Activated CD4-positive, alpha-beta T cell treated with anti-CD3 and anti-CD28 coated beads, Interleukin-2, amount 50 U/mL, for 1 hour (primary cell): ENCODE results near the gene NUDT2.

Experiments
- DNase-seq: peaks from one replicate; pipeline ENCODE4 v3.0.0-alpha.2; 2020

Gene NUDT2

DNA sequence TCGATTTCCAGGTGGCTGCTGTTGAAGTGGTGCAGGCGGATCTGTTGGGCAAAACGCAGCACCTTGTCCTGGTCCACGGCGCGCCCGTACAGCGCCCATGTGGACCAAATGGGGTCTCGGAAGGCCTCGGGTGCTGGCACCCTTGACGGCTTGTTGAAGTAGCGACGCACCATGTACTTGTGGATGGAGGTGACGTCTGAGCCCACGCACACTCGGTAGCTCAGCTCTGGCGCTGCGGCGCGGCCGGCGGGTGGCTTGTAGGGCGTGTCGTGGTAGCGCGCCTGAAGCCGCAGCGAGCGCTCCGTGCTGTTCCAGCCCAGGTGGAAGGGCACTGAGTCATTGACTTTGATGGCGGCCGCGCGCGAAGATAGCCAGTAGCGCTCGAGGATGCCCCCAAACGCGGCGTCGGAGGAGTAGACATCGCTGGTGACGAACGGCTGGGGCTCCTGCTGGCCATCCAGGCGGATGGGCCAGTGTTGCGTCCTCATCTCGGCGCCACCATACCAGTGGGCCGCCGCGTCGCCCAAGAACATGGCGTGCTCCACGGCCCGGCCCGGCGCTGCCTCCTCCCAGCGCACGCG lies 42.6 kb downstream of the NUDT2 start:
- DNase-seq, result no peak

DNA sequence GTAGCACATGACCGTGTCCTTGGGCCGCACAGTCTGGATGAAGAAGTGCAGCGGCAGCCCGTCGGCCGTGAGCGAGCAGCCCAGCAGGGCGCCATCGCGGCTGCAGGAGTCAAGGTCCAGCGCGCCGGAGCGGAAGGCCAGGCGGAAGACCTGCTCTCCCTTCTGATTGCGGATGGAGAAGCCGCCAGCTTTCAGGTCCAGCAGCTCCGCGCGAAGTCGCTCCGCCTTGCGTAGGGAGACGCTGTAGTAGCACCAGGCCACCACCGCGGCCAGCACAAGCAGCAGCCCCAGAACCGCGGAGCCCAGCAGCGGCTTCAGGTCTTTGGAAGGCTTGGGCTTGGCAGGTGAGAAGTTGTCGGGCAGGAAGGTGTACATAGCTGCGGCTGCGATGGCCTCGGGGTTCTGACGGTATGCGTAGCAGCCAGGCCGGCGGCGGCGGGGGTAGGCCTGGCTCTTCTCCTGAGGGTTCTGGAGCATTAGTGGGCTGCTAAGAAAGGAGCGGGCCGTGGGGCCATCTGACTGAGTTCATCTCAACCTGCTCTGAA lies 43.2 kb downstream of the NUDT2 start:
- DNase-seq, result no peak

DNA sequence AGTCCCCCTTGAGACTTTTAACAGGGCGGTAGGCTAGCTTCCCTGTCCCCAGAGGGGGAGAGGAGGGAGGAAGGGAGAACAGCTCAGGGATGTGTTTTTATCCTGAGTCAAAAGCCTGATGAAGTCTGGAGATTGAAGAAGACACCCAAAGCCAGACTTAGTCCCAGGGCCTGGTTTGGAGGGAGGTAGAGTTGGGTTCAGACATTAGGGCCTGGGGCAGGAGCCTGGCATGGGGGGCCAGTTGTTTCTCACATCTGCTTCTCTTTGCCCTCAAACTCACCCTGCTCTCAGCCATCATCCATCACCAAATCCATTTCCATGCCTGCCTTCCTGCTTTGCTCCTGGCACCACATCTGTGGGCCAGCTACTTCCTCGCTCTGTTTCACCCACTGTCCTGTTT lies 44.4 kb downstream of the NUDT2 start:
- no peak for DNase-seq

DNA sequence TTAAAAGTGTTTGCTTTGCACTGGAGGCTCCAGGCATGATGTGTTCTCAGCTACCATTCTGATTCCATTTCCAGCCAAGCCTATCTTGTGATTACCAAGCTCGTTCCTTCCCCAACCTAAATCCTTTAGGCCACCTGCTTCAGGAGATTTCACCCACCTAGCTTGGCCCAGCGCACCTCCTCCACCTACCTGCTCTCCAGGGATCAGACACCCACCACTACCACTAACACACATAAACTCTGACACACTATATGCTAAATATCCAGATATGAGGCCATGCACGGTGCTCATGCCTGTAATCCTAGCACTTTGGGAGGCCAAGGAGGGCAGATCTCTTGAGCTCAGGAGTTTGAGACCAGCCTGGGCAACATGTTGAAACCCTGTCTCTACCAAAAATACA lies 45.0 kb downstream of the NUDT2 start:
- DNase-seq, result no peak

DNA sequence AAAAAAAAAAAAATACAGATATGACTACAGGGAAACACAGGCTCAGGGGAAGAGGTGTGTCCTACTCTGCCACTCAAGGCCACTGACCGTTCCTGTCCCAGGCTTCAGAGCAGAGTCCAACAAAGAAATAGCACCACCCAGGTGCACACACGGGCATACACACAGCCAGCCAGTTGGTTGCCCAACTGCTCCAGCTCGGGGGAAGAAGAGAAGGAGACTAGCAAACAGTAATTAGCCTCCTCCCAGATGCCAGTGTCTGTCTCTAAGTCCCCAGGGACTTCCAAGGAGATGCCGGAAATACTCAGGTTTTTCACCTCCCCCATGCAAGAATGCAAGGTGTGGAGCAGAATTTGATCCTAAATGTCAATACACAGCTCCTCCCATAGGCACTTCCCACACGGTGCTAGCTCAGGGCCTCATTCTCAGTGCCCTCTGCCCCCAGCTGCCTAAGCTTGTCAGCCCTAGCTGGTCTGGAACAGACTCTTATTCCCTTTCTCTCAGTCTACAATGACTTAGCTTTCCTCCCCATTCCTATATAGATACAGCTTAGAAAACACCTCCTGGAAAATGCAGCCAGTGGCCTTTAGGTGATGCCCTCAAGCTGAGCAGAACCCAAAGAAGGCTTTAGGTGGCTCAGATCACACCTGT lies 45.7 kb downstream of the NUDT2 start:
- DNase-seq, result no peak

DNA sequence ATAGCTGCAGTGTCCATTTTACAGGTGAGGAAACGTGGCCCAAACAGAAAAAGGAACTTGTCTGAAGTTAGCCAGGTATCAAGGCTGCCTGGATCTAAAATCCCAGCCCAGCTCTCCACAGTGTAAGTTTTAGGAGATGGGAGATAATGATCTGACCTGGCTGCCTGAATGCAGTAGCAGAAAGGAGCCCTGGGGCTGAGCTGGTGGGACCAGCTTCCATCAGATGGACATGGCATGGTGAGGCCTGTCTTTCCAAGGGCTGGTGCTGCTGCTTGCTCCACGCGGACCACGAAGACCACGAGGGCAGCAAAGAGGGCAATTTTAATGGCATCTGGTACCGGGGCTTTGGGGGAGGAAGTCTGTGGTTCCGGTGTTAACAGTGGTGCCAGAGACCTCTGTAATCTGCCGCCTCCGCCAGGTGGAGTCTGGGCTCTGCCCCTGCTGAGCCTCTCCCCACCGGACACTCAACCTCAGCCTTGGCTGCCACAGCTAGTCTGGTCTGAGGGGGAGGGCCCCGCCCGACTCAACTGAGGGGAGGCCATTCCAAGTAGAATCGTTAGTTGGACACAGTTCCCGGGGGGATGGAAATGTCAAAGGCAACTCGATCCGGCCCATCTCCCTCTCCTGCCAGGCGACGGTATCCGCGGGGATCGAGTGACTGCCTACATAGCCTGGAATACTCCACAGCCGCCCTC lies 46.7 kb downstream of the NUDT2 start:
- DNase-seq, result peak; percentile 45

DNA sequence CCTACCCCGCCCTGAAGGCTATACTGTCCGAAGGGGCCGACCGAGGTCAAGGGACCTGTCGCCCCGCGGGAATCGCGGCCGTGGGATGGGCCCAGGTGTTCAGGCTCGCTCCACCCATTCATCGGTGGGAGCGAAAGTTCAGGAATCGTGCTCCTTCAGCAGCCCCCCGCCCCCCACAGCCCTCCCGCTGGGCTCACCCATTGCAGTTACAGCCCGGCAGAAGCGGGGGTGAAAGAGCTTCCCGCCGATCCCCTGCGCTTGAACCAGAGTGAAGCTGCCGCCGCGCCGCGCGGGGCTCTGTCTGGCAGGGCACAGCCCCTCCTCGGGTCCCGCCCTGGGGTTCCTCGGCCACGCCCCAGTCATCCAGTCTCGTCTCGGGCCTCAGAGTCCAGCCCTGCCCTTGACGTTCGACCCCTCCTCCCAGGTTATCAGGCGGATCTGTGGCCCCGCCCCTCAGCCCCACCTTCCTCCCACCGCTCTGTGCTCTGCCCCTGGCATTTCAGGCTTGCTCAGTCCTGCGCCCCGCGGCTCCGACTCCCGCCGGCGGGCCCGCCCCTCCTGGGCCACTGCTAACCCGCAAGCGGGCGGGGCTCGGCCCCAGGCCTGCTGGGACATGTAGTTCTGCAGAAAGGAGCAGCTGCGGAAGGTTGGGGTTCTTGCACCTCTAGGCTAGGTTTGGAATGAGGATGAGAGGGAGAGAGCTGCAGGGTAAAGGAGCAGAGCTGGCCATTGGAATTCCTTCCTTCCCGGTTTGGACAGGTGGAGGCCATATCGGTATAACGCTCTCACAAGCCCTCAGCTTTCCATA lies 47.4 kb downstream of the NUDT2 start, which contains the start of gene MYORG:
Gene MYORG (minus strand): TSS at position 303 of the 808 bp plus-strand sequence. CDS start 3,955 bp downstream, outside the sequence.
- DNase-seq, result peak; percentile 95

DNA sequence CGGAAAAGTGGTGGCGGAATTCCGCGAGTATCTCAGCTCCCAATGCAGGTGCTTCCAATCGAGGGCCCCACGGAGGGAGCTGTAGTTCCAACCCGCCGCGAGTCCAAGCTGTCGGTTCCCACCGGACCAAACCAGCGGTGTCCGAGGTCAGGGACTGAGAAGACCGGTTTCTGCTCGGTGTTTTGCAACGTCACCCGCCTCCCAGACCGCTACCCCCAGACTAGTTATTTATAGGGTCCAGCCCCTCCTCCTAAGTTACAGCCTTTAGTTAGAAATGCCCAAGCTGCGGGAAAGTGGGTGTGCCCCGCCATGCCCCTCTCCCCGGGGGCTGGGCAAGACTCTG lies 48.0 kb downstream of the NUDT2 start:
- no peak for DNase-seq

DNA sequence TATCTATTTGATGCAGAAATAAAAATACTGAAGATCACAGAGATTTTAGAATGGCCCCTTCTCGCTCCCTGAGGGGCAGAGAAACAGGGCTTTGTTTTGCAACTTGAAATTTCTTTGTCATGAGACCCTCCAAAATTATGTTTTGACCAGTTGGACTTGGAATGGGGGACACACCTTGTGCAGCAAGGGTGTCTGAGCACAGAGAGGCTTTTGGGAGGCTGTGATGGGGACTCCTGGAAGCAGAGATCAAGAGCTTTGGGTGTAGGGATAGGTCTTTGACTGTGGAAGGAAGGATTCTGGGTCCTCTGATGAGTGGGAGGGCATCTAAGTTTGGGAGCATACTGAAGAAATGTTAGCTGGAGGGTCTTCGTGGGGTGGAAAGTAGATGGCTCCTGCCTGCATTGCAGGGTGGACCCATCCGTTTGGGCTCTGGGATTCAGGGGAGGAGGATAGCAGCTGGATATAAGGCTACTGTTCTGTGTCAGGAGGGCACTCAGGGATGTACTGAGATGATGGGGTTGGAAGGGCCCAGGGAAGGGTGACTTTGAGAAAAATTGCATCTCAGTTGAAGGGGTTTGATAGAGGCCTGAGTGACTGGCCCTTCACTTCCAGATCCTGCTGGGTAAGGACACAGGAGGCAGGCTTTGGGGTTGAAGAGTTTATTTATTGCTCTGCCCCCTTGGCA lies 49.1 kb downstream of the NUDT2 start:
- no peak for DNase-seq

DNA sequence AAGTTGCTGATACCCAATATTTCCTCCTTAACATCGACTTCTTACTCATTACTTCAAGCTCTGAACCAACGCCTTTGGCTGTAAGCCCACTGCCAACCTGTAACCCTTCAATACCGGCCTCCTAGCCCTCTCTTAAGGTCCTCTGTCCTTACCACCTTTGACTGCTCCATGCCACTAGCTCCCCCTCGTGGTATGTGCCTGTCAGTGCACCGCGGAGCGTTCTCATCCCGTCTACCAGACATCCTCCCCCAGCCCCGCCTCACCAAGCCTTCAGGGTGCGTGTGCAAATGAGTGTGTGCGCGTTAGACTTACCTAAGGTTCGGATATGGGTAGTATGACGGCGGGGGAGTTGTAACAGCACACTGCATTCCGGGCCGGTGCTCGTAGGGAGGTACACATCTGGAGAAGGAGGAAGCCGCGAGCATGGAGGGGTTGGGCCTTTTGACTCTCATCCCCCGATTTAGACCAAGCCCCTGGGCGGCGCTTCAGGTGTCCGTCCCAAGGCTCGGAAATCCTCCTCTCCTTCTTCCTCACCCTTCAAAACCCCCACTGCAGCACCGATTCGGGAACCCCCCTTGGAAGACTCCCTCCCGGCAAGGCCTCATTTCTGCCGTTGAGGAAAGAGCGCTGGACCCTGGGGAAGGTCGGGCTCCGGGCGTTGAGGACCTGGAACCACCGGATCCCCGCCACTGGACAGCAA lies 50.1 kb downstream of the NUDT2 start:
- peak; percentile 91 for DNase-seq

DNA sequence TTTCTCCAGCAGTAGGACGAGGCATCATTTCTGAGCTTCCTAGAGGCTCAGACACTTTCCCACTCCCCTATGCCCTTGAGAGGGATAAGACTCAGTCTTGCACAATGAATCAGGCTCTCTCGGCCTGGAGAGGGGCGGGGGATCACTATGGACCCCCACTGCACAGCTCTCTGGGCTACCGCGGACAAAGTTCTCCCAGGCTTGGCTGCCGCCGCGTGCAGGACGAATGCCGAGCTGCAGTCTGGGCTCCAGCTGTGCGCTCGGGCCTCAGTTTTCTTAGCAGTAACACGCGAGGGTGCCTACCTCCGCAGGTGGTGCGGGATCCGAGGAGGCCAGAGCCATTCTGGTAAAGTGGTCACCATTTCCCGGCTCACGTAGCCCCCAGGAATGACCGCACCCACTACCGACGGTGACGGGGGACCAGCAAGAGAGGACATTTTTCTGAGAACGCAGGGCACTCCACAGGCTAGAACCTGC lies 50.7 kb downstream of the NUDT2 start:
- no peak for DNase-seq

DNA sequence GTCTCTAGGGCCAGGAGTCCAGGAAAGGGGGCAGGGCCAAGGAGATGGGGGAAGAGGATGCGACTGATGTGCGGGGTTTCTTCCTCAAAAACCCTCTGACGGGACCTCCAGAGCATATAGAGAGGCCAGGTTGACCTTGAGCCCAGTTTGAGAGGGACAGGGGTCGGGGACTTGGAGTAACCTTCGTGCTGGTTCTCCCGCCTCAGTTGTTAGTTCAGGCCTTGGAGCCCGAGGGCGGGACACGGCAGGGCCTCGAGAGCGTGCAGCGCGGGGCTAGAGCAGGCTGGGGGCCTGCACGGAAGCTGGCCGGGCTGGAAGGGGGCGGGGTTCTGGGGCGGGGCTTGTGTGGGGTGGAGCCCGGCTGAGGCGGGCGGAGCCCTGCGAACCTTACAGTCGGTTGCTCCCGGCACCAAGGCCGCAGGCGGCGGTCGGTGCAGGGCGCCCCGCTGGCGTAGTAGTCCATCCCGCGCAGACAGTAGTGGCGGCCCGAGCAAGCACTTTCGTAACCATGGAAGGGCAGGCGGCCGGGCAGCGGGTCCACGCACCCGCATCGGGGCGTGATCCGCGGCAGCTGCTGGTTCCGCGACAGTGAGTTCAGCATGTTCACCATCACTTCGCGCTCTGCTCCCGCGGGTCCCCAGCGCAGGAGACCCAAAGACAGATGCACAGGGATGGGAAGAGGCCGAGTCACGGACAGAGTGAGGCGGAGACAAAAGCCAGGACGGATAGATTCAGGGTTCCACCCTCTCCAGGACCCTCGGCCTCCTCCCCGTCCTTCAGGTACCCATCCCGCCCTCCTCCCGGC lies 51.3 kb downstream of the NUDT2 start:
- DNase-seq, result peak; percentile 76

DNA sequence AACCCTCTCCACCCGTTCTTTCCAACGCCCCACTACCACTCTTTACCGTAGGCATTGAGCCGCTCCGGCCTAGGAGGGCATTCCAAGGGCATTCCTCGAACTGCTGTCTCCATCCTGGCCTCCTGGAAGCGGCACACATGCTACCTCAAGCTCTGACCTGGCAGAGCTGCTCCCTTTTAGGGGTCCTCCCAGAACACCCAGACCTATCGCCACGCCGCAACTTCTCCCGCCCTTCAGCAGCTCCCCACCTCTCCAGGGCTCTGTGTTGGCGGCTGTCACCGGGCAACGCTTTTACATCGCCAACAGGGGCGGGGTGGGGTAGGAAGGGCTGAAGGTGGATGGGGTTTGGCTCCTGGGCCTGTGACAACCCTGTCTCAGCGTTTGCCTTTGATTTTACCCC lies 52.0 kb downstream of the NUDT2 start:
- DNase-seq, result no peak

DNA sequence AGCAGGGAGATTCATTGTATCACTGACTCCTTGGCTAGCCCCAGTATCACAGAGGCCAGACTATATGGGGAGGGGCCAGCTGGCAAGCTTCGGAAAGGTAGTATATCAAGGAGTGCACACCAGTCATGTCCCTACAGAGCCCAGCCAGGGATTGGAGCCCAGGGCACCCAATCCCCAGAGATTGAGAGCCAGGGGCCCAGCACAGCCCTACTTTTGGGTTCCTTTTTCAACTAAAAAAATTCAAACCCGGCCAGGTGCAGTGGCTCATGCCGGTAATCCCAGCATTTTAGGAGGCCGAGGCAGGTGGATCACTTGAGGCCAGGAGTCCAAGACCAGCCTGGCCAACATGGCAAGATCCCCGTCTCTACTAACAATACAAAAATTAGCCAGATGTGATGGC lies 52.7 kb downstream of the NUDT2 start:
- DNase-seq, result no peak

DNA sequence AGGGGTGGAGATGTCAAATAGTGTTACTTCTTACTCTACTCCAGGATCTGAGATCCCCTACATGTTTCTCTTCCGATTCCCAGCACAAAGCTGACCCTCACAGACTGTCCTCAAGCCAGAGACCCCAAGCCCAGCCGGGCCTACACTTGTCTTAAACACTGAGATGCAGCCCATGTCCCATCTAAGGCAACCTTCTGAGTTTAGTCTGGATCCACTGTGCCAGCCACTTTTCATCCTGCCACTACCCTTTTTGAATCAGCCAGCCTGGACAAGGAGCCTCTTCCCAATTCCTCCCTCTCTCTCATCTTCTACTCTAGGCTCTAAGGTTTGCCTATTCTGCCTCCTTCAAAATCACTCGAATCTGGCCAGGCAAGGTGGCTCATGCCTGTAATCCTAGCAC lies 53.5 kb downstream of the NUDT2 start:
- DNase-seq, result no peak

DNA sequence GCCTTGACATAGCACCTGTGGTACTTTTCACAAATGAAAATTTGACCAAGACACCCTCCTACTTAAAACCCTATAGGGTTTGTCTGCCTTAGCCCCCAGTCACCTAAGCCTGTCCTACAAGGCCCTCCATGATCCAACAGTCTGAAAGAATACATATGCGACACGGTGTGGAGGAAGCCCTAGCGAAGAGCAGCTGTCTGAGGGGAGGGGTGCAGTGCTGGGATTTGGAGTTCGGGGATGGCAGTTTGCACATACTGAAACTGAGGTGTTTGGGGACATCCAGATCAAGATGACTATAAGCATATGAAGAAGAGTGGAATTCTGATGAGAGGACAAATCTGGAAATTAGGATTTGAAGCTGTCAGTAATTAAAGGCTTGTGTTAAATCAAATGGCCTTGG lies 54.5 kb downstream of the NUDT2 start:
- no peak for DNase-seq

DNA sequence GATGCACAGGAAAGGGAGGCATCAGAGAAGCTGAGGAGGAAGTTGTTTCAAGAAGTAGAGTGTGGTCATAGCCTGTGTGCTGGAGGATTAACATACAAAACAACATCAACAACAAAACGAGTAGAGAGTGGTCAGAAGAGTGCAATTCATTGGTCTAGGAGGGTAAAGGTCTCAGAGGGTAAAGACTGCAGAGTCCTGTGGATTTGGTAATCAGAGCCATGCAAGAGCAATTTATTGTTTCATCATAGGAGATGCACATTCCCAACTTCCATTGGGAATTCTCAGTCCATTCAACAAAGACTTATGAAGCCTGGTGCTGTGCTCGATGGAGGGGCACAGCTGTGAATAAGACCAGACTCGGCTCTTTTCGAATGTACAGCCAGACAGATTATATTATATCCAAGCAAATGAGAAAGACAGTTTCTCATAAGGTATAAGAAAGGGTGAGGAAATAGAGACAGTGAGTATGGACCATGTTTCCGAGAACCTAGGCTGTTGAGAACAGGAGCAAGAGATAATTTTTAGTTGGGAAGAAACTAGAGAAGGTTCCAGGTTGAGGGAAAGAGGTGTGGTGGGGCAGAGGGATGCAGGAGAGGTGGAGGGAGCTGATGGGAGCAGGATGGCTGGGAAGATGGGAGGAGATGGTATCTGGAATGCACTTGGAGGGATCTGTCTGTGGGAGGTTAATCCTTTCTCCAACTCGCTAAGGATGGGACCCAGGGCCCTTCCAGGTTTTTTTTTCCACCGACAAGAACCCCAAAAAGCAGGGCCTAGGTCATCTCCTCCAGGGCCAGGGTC lies 55.2 kb downstream of the NUDT2 start:
- DNase-seq, result no peak

DNA sequence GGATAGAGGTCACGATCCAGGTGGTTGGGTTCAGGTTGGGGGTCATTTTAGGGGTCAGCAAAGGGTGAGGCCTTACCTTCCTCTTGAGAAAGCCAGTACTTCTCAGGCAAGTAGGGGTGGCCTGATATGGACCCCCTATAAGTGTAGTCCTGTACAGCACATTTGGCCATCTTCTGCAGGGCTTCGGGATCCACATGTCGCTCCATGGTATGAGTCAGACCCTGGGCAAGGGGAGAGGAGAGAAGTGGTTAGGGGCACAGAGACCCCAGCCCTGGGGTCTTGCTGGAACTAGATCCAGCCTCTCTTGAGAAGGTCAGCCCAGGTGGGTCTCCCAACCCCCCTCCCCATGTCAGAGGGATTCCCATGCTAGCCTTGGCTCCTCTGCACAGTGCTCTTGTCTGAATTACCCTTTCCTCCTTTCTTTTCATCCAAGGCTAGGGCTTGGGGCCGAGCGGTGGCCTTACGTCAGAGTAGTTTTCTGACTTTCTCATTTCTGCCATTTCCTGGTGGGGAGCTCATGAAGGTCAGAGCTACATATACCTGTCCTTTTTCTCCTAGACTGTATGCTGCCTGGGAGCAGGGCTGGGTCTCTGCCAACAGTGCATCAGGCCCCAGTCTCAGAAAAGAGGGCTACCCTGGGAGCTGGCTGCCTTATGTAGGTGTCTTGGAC lies 56.3 kb downstream of the NUDT2 start:
- no peak for DNase-seq

DNA sequence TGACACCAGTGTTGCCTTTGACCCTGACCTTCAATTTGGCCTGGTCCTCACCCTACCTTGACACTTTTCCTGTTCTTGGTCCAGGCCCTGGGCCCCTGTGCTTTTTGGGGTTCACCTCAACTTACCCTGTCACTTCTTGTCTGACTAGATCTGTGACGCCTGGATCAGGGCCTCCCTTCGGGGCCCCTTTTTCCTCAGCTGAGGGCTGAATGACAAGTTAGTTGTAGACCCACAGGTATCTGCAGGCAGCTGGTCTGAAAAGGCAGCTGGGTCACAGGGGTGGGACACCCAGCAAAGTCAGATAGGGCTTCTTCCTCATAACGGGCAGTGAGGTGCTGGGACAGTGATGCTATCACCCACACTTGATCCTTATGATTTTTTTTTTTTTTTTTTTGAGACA lies 57.3 kb downstream of the NUDT2 start:
- no peak for DNase-seq

DNA sequence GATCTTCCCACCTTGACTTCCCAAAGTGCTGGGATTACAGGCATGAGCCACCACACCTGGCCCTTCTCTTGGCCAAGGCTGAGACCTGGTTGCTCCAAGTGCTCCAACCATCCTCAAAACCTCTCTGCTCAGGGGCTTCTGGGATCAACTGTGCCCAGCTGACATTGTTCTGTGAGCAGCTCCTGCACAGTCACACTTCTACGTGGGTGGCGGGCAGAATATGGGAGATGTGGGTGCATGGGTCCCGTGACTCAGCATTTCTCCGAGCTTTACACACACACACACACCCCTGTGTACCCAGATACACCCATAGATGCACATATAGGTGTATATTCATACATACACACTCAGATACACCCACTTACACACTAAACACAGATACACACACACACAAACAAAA lies 57.9 kb downstream of the NUDT2 start:
- DNase-seq, result no peak
